ENCODE measurements around the gene EPHA5. TPM values are rescaled to one million over a fixed set of nuclear protein-coding genes. Genes with fewer than 3 reads are reported as not detected.

Gene EPHA5
- total RNA-seq, 1 donor, result not detected

DNA sequence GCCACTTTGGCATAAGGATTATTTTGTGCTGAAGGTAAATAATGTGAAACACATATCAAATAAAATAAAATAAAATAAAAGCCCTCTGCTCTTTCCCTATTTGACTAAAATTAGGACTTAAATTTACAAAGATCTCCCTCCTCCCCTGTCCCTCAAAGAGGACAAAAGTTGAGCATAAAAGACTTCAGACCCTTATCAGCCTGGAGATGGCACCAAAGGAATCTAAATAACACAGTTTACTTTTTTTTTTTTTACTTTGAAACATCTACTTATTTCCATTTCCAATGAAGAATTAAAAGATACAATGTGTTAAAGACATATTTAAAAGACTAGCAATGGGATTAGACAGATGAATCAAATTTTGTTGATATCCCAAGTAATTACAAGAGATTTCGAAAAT is 89.7 kb downstream of the EPHA5 start:
- H3K4me1 ChIP-seq (ENCODE audit: insufficient read depth, low read length), result no peaks in the 10 kb centered on the region
- no peaks in the 10 kb centered on the region for H3K9me3 ChIP-seq (ENCODE audit: low read depth, low read length)
- no peak overlapping the region for H3K4me3 ChIP-seq (ENCODE audit: low read length)
- no peaks in the 10 kb centered on the region for H3K27me3 ChIP-seq (ENCODE audit: insufficient read depth, low read length)

- H3K4me1 ChIP-seq (ENCODE audit: insufficient read depth, low read length), result no peaks in the 10 kb centered on the region
- no peaks in the 10 kb centered on the region for H3K9me3 ChIP-seq (ENCODE audit: low read depth, low read length)
- no peaks in the 10 kb centered on the region for H3K27me3 ChIP-seq (ENCODE audit: insufficient read depth, low read length)
- H3K4me3 ChIP-seq (ENCODE audit: low read length), result no peak overlapping the region
These were observed 103.8 kb downstream of the EPHA5 start for GRCh38 chr4:65566473-65566872.

GRCh38 chr4:65561164-65561563 is 109.1 kb downstream of the EPHA5 start:
- Histone ChIP-seq H3K4me1 (ENCODE audit: insufficient read depth, low read length) (no peaks in the 10 kb centered on the region), H3K4me3 (ENCODE audit: low read length) (no peak overlapping the region), H3K9me3 (ENCODE audit: low read depth, low read length) (no peaks in the 10 kb centered on the region), H3K27me3 (ENCODE audit: insufficient read depth, low read length) (no peaks in the 10 kb centered on the region)

DNA sequence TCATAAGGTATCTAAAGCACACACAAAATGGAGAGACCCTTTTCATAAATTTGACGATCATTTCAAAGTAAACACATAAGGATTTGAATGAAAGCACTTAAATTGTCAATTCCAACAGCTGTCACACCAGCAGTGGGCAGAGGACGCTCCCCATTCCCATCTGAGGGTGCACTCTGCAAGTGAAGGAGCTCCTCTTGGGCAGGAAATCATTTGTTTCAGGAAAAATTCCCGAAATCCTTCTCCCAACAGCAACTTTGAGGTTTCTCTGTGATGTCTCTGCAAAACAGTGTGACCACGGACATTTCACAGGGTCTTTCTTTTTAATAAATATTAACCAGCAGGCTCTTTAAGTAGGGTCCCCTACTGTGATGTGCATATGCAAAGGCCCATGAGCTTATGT is 111.0 kb downstream of the EPHA5 start:
- Histone ChIP-seq H3K9me3 (ENCODE audit: low read depth, low read length) (no peaks in the 10 kb centered on the region), H3K27me3 (ENCODE audit: insufficient read depth, low read length) (no peaks in the 10 kb centered on the region), H3K4me1 (ENCODE audit: insufficient read depth, low read length) (no peaks in the 10 kb centered on the region), H3K4me3 (ENCODE audit: low read length) (no peak overlapping the region)

DNA sequence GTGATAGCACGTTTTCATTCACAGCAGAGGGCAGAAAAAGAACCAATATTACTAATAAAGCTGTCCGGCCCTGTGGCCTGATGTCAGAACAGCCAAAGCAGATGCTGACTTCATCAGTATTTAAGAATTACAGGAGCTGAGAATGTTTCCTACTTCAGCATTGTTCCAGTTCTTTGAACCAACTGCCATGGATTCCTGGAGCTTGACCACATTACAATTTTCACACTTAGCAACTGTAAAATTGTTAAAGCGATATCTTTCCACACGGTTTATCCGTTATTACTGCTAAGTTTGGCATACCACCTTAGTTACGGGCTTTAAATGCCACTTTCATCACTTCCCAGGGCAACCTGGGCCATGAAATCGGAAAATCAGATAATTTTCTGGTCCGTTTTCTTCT is 118.2 kb downstream of the EPHA5 start:
- Histone ChIP-seq H3K27me3 (ENCODE audit: insufficient read depth, low read length) (no peaks in the 10 kb centered on the region), H3K4me1 (ENCODE audit: insufficient read depth, low read length) (no peaks in the 10 kb centered on the region), H3K4me3 (ENCODE audit: low read length) (no peak overlapping the region), H3K9me3 (ENCODE audit: low read depth, low read length) (no peaks in the 10 kb centered on the region)

DNA sequence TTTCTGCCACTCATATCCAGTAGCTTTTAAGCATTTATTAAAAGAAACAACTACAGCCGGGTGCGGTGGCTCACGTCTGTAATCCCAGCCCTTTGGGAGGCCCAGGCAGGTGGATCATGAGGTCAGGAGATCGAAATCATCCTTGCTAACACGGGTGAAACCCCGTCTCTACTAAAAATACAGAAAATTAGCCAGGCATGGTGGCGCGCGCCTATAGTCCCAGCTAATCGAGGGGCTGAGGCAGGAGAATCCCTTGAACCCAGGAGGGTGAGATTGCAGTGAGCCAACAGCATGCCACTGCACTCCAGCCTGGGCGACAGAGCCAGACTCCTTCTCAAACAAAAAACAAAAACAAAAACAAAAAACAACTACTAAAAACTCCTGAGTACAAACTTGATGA is 119.8 kb downstream of the EPHA5 start:
- no peaks in the 10 kb centered on the region for H3K9me3 ChIP-seq (ENCODE audit: low read depth, low read length)
- no peak overlapping the region for H3K4me3 ChIP-seq (ENCODE audit: low read length)
- no peaks in the 10 kb centered on the region for H3K27me3 ChIP-seq (ENCODE audit: insufficient read depth, low read length)
- H3K4me1 ChIP-seq (ENCODE audit: insufficient read depth, low read length), result no peaks in the 10 kb centered on the region

GRCh38 chr4:65546882-65547416 is 123.3 kb downstream of the EPHA5 start:
- H3K9me3 ChIP-seq (ENCODE audit: low read depth, low read length), result no peaks in the 10 kb centered on the region
- H3K27me3 ChIP-seq (ENCODE audit: insufficient read depth, low read length), result no peaks in the 10 kb centered on the region
- H3K4me3 ChIP-seq (ENCODE audit: low read length), result no peak overlapping the region
- no peaks in the 10 kb centered on the region for H3K4me1 ChIP-seq (ENCODE audit: insufficient read depth, low read length)

DNA sequence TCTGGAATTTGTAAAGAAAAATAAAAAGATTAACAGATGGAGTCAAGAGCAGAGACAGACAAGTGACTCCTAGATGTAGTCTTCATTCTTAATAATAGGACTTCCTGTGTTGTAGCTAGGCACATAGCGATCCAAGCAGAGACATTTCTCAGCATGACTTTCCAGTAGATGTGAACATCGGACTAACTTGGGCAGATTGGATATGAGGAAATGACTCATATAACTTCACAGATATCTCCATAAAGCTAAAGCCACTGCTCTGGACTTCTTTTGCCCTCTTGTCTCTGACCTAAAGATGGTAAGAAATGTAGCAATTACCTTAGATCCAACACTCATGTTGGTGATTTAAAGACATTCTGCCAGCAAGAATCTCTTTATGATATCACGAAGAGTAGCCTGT is 131.7 kb downstream of the EPHA5 start:
- H3K4me1 ChIP-seq (ENCODE audit: insufficient read depth, low read length), result no peaks in the 10 kb centered on the region
- no peaks in the 10 kb centered on the region for H3K27me3 ChIP-seq (ENCODE audit: insufficient read depth, low read length)
- H3K4me3 ChIP-seq (ENCODE audit: low read length), result no peak overlapping the region
- no peaks in the 10 kb centered on the region for H3K9me3 ChIP-seq (ENCODE audit: low read depth, low read length)

- H3K27me3 ChIP-seq (ENCODE audit: insufficient read depth, low read length), result no peaks in the 10 kb centered on the region
- H3K4me1 ChIP-seq (ENCODE audit: insufficient read depth, low read length), result no peaks in the 10 kb centered on the region
- no peaks in the 10 kb centered on the region for H3K9me3 ChIP-seq (ENCODE audit: low read depth, low read length)
- no peak overlapping the region for H3K4me3 ChIP-seq (ENCODE audit: low read length)
These were observed 135.2 kb downstream of the EPHA5 start for GRCh38 chr4:65535113-65535512.

- Histone ChIP-seq H3K27me3 (ENCODE audit: insufficient read depth, low read length) (no peaks in the 10 kb centered on the region), H3K4me3 (ENCODE audit: low read length) (no peak overlapping the region), H3K9me3 (ENCODE audit: low read depth, low read length) (no peaks in the 10 kb centered on the region), H3K4me1 (ENCODE audit: insufficient read depth, low read length) (no peaks in the 10 kb centered on the region)
These were observed 148.6 kb downstream of the EPHA5 start for GRCh38 chr4:65521666-65522065.

DNA sequence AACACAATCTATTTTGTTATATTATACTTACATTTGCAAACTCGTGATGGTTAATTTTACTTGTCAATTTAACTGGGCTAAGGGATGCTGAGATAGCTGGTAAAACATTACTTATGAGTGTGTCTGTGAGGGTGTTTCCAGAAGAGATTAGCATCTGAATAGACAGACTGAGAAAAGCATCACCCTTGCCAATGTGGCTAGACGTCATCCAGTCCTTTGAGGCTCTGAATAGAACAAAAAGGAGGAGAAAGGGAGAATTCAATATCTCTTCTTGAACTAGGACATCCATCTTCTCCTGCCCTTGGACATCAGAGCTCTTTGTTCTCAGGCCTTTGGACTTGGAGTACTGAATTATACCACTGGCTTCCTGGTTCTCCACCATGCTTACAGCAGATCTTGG is 154.6 kb downstream of the EPHA5 start:
- no peaks in the 10 kb centered on the region for H3K27me3 ChIP-seq (ENCODE audit: insufficient read depth, low read length)
- H3K4me1 ChIP-seq (ENCODE audit: insufficient read depth, low read length), result no peaks in the 10 kb centered on the region
- no peaks in the 10 kb centered on the region for H3K9me3 ChIP-seq (ENCODE audit: low read depth, low read length)
- H3K4me3 ChIP-seq (ENCODE audit: low read length), result no peak overlapping the region

GRCh38 chr4:65510976-65511375 is 159.3 kb downstream of the EPHA5 start:
- Histone ChIP-seq H3K4me1 (ENCODE audit: insufficient read depth, low read length) (no peaks in the 10 kb centered on the region), H3K27me3 (ENCODE audit: insufficient read depth, low read length) (no peaks in the 10 kb centered on the region), H3K9me3 (ENCODE audit: low read depth, low read length) (no peaks in the 10 kb centered on the region), H3K4me3 (ENCODE audit: low read length) (no peak overlapping the region)

GRCh38 chr4:65508168-65508567 is 162.1 kb downstream of the EPHA5 start:
- Histone ChIP-seq H3K4me1 (ENCODE audit: insufficient read depth, low read length) (no peaks in the 10 kb centered on the region), H3K27me3 (ENCODE audit: insufficient read depth, low read length) (no peaks in the 10 kb centered on the region), H3K4me3 (ENCODE audit: low read length) (no peak overlapping the region), H3K9me3 (ENCODE audit: low read depth, low read length) (no peaks in the 10 kb centered on the region)

GRCh38 chr4:65502131-65502701 is 168.1 kb downstream of the EPHA5 start:
- Histone ChIP-seq H3K4me3 (ENCODE audit: low read length) (no peak overlapping the region), H3K4me1 (ENCODE audit: insufficient read depth, low read length) (no peaks in the 10 kb centered on the region), H3K27me3 (ENCODE audit: insufficient read depth, low read length) (no peaks in the 10 kb centered on the region), H3K9me3 (ENCODE audit: low read depth, low read length) (no peaks in the 10 kb centered on the region)

- no peaks in the 10 kb centered on the region for H3K9me3 ChIP-seq (ENCODE audit: low read depth, low read length)
- H3K27me3 ChIP-seq (ENCODE audit: insufficient read depth, low read length), result no peaks in the 10 kb centered on the region
- no peaks in the 10 kb centered on the region for H3K4me1 ChIP-seq (ENCODE audit: insufficient read depth, low read length)
- no peak overlapping the region for H3K4me3 ChIP-seq (ENCODE audit: low read length)
These were observed 171.7 kb downstream of the EPHA5 start for GRCh38 chr4:65498606-65499005.

- Histone ChIP-seq H3K4me3 (ENCODE audit: low read length) (no peak overlapping the region), H3K9me3 (ENCODE audit: low read depth, low read length) (no peaks in the 10 kb centered on the region), H3K27me3 (ENCODE audit: insufficient read depth, low read length) (no peaks in the 10 kb centered on the region), H3K4me1 (ENCODE audit: insufficient read depth, low read length) (no peaks in the 10 kb centered on the region)
These were observed 174.8 kb downstream of the EPHA5 start for GRCh38 chr4:65495439-65495838.

All from mononuclear cell (primary cell).